Prostate gland (tissue), 2 donors: ENCODE results near the gene HS3ST6. TPM values are rescaled to one million over a fixed set of nuclear protein-coding genes. Genes with fewer than 3 reads are reported as not detected.

Experiments used
- DNase-seq: peaks from one replicate; pipeline ENCODE4 v3.0.0-alpha.2; 2019; ENCODE audit warnings: low spot score
- H3K27ac ChIP-seq, 2 donors: fragments of 200-600 bp; sonication (generic); 2 replicates each; pipeline ENCODE4 v1.5.1; 2017 to 2019
- H3K27me3 ChIP-seq: fragments of 200-600 bp; sonication (generic); replicated peaks from 2 replicates; pipeline ENCODE4 v1.5.1; 2019; ENCODE audit not compliant: insufficient read depth
- H3K36me3 ChIP-seq, 2 donors: fragments of 200-600 bp; sonication (generic); 1 replicate in 1 of 2; 2 replicates in 1 of 2; pipeline versions ENCODE4 v1.5.1 to v1.8.1; 2017 to 2019
- H3K4me1 ChIP-seq: fragments of 200-600 bp; sonication (generic); replicated peaks from 2 replicates; pipeline ENCODE4 v1.5.1; 2019
- H3K4me3 ChIP-seq, 2 donors: fragments of 200-600 bp; sonication (generic); 2 replicates each; pipeline ENCODE4 v1.5.1; 2017 to 2019
- H3K9me3 ChIP-seq: fragments of 200-600 bp; sonication (generic); 2 replicates; pipeline ENCODE4 v1.5.1; 2017
- POLR2A ChIP-seq: fragments of 450-650 bp; IDR thresholded peaks from one replicate; pipeline ENCODE4 v1.6.1; 2016; ENCODE audit warnings: antibody characterized with exemption, mild to moderate bottlenecking
- POLR2AphosphoS5 ChIP-seq: sonication (generic); formaldehyde crosslinking; IDR thresholded peaks from one replicate; pipeline ENCODE4 v1.6.1; 2017; ENCODE audit warnings: antibody characterized with exemption
- WGBS: methylation state at CpG from one replicate; pipeline ENCODE4 v1.1.5; 2018; 5-methylcytosine and 5-hydroxymethylcytosine counted together
- intact Hi-C: fragments of 100-400 bp; cut with DNase I; formaldehyde crosslinking; loops from one replicate; pipeline ENCODE4 v1.14.2; 2022
- total RNA-seq, 2 donors: library from RNA; depleted of rRNA; stranded (reverse); fragments of >200 nt; gene quantifications; one replicate each; pipeline ENCODE4 v1.1.0, GENCODE V29; 2016
- TF ChIP-seq, protein P1 (sequence below), 4 experiments: fragments of 200-600 bp in 2 of 4; fragments of 450-650 bp in 2 of 4; sonication (generic) in 2 of 4; IDR thresholded peaks; 1 replicate in 3 of 4; 2 replicates in 1 of 4; pipeline ENCODE4 v1.5.1; 2016 to 2019; ENCODE audit warnings: antibody characterized with exemption in 4 of 4, mild to moderate bottlenecking in 2 of 4, moderate library complexity in 2 of 4

HS3ST6 gene
- total RNA-seq, 2 donors from 2014 or later = 0.77 to 0.91 TPM

- 63% methylated on average over 6 of the region's 6 CpGs for WGBS
- intact Hi-C loops = no loop called here
- Histone ChIP-seq H3K4me3 (no peak overlapping the region), H3K9me3 (no peaks in the 10 kb centered on the region), H3K36me3 (no peaks in the 10 kb centered on the region), H3K4me1 (no peaks in the 10 kb centered on the region), H3K27me3 (no peaks in the 10 kb centered on the region), H3K27ac (no peak overlapping the region)
- no peak for DNase-seq
- no peak for TF ChIP-seq POLR2AphosphoS5
- TF ChIP-seq, protein P1, sequence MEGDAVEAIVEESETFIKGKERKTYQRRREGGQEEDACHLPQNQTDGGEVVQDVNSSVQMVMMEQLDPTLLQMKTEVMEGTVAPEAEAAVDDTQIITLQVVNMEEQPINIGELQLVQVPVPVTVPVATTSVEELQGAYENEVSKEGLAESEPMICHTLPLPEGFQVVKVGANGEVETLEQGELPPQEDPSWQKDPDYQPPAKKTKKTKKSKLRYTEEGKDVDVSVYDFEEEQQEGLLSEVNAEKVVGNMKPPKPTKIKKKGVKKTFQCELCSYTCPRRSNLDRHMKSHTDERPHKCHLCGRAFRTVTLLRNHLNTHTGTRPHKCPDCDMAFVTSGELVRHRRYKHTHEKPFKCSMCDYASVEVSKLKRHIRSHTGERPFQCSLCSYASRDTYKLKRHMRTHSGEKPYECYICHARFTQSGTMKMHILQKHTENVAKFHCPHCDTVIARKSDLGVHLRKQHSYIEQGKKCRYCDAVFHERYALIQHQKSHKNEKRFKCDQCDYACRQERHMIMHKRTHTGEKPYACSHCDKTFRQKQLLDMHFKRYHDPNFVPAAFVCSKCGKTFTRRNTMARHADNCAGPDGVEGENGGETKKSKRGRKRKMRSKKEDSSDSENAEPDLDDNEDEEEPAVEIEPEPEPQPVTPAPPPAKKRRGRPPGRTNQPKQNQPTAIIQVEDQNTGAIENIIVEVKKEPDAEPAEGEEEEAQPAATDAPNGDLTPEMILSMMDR (IDR thresholded peaks at IDR 0.05) = no peak
Measured at GRCh38 chr16:1874854-1875253, 43.4 kb downstream of the HS3ST6 start.

GRCh38 chr16:1871974-1872635, 46.1 kb downstream of the HS3ST6 start, which contains the start of gene MEIOB:
TSS of gene MEIOB (minus strand) at chr16:1872164. CDS start at chr16:1868175, 3,989 bp downstream.
- Histone ChIP-seq H3K4me1 (no peaks in the 10 kb centered on the region), H3K36me3 (no peaks in the 10 kb centered on the region), H3K27me3 (no peaks in the 10 kb centered on the region), H3K4me3 (no peak within 1 kb of the TSS), H3K27ac (no peak within 1 kb of the TSS), H3K9me3 (no peaks in the 10 kb centered on the region)
- intact Hi-C loops = no loop called here
- no peak for DNase-seq
- WGBS = 9% methylated on average over 52 of the region's 68 CpGs
- TF ChIP-seq POLR2A = no peak
- no peak for TF ChIP-seq POLR2AphosphoS5
- TF ChIP-seq, protein P1 (IDR thresholded peaks at IDR 0.05) = no peak

GRCh38 chr16:1870365-1871082, 47.7 kb downstream of the HS3ST6 start:
- no peaks in the 10 kb centered on the region for H3K9me3 ChIP-seq

DNA sequence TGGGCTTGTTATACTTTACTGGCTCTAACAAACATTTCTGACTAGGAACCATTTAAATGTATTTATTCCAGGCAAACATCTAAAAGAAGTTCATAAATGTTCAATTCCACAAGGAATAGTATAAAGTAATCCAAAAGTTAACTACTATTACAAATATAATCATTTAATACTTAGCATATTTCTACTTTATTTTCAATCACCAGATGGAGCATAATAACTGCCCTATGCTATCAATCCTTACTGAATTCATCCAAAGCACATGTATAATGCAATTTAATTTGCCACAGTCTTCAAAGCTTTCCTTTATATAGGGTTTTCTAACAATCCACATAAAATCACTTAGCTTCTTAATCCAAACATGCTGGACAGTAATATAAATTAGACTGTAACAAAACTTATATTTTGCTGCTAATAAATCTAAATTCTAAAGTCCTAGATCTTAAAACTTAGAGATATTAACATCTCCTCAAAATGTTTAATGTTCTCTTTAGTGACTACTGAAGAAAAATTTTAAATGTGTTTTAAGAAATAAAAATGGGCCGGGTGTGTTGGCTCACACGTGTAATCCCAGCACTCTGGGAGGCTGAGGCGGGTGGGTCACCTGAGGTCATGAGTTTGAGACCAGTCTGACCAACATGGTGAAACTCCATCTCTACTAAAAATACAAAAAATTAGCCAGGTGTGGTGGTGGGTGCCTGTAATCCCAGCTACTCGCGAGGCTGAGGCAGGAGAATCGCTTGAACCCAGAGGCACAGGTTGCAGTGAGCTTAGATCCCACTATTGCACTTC, 52.1 kb downstream of the HS3ST6 start:
- Histone ChIP-seq H3K27ac (no peak overlapping the region), H3K27me3 (no peaks in the 10 kb centered on the region), H3K36me3 (no peaks in the 10 kb centered on the region), H3K9me3 (no peaks in the 10 kb centered on the region), H3K4me1 (no peaks in the 10 kb centered on the region), H3K4me3 (no peak overlapping the region)
- DNase-seq = no peak
- WGBS = 74% methylated on average over 6 of the region's 6 CpGs
- intact Hi-C loops = no loop called here
- TF ChIP-seq POLR2A (no peak), POLR2AphosphoS5 (no peak)
- TF ChIP-seq, protein P1 (IDR thresholded peaks at IDR 0.05) = no peak

More at GRCh38 chr16:1870365-1871082, 47.7 kb downstream of the HS3ST6 start:
- TF ChIP-seq POLR2AphosphoS5 (no peak), POLR2A (no peak)
- TF ChIP-seq, protein P1 (IDR thresholded peaks at IDR 0.05) = no peak
- H3K27ac ChIP-seq = no peak overlapping the region
- no peaks in the 10 kb centered on the region for H3K36me3 ChIP-seq
- intact Hi-C loops = no loop called here
- H3K4me3 ChIP-seq = no peak overlapping the region
- DNase-seq = no peak
- H3K4me1 ChIP-seq = no peaks in the 10 kb centered on the region
- no peaks in the 10 kb centered on the region for H3K27me3 ChIP-seq
- WGBS = 49% methylated on average over 9 of the region's 9 CpGs
